H9 (cell line): ENCODE results near the gene SDK1. TPM values are rescaled to one million over a fixed set of nuclear protein-coding genes. Genes with fewer than 3 reads are reported as not detected.

Experiments
- DNase-seq: peaks from one replicate; pipeline ENCODE4 v3.0.0-alpha.2; 2017
- H2AFZ ChIP-seq: one replicate; pipeline ENCODE4 v1.6.1; 2013; ENCODE audit warnings: mild to moderate bottlenecking, low read length, control low read depth, moderate library complexity
- H2AK5ac ChIP-seq: 2 replicates; pipeline ENCODE4 v1.6.1; 2013; ENCODE audit warnings: low read length, control low read depth, mixed read lengths; ENCODE audit not compliant: insufficient read length
- H2BK120ac ChIP-seq: one replicate; pipeline ENCODE4 v1.6.1; 2013; ENCODE audit warnings: low read depth, mild to moderate bottlenecking, low read length, control low read depth, inconsistent platforms; ENCODE audit not compliant: poor library complexity, severe bottlenecking
- H2BK12ac ChIP-seq: 2 replicates; pipeline ENCODE4 v1.6.1; 2013; ENCODE audit warnings: low read length, control low read depth, mixed read lengths, low read depth; ENCODE audit not compliant: insufficient read length
- H2BK15ac ChIP-seq: 2 replicates; pipeline ENCODE4 v1.6.1; 2013; ENCODE audit warnings: low read depth, low read length, control low read depth
- H2BK20ac ChIP-seq: one replicate; pipeline ENCODE4 v1.6.1; 2013; ENCODE audit warnings: low read depth, mild to moderate bottlenecking, low read length, control low read depth, inconsistent platforms; ENCODE audit not compliant: poor library complexity, severe bottlenecking
- H2BK5ac ChIP-seq: 2 replicates; pipeline ENCODE4 v1.6.1; 2013; ENCODE audit warnings: low read length, control low read depth, mixed read lengths; ENCODE audit not compliant: insufficient read length
- H3K14ac ChIP-seq: 2 replicates; pipeline ENCODE4 v1.6.1; 2013; ENCODE audit warnings: low read length, control low read depth; ENCODE audit not compliant: insufficient read depth
- H3K18ac ChIP-seq: 2 replicates; pipeline ENCODE4 v1.6.1; 2013; ENCODE audit warnings: low read depth, mild to moderate bottlenecking, mixed read lengths, low read length, control low read depth; ENCODE audit not compliant: insufficient read length
- H3K23ac ChIP-seq: 2 replicates; pipeline ENCODE4 v1.6.1; 2013; ENCODE audit warnings: low read length, control low read depth, mixed read lengths, low read depth; ENCODE audit not compliant: insufficient read length
- H3K23me2 ChIP-seq: 2 replicates; pipeline ENCODE4 v1.6.1; 2013; ENCODE audit warnings: low read depth, mild to moderate bottlenecking, mixed read lengths, low read length, control low read depth; ENCODE audit not compliant: insufficient read length, poor library complexity, severe bottlenecking
- H3K27ac ChIP-seq: 2 replicates; pipeline ENCODE4 v1.5.1; 2013; ENCODE audit warnings: low read length, control low read depth, mixed read lengths, low read depth; ENCODE audit not compliant: insufficient read length
- H3K27me3 ChIP-seq: 2 replicates; pipeline ENCODE4 v1.6.1; 2013; ENCODE audit warnings: low read length, control low read depth, inconsistent platforms; ENCODE audit not compliant: insufficient read depth
- H3K4ac ChIP-seq: 2 replicates; pipeline ENCODE4 v1.6.1; 2013; ENCODE audit warnings: low read depth, mild to moderate bottlenecking, control low read depth, inconsistent platforms, low read length, moderate library complexity
- H3K4me1 ChIP-seq: 2 replicates; pipeline ENCODE4 v1.6.1; 2013; ENCODE audit warnings: low read length, control low read depth, inconsistent platforms; ENCODE audit not compliant: insufficient read depth
- H3K4me2 ChIP-seq: 2 replicates; pipeline ENCODE4 v1.6.1; 2013; ENCODE audit warnings: low read length, control low read depth, mixed read lengths; ENCODE audit not compliant: insufficient read length, insufficient read depth
- H3K56ac ChIP-seq: 2 replicates; pipeline ENCODE4 v1.6.1; 2013; ENCODE audit warnings: low read depth, mild to moderate bottlenecking, mixed read lengths, low read length, control low read depth; ENCODE audit not compliant: insufficient read length
- H3K79me1 ChIP-seq: 2 replicates; pipeline ENCODE4 v1.6.1; 2013; ENCODE audit warnings: low read depth, mild to moderate bottlenecking, moderate library complexity, low read length, control low read depth, inconsistent platforms; ENCODE audit not compliant: insufficient read depth, poor library complexity, severe bottlenecking
- H3K79me2 ChIP-seq: 2 replicates; pipeline ENCODE4 v1.6.1; 2013; ENCODE audit warnings: low read length, control low read depth, inconsistent platforms; ENCODE audit not compliant: insufficient read depth
- H3K9ac ChIP-seq: 2 replicates; pipeline ENCODE4 v1.6.1; 2013; ENCODE audit warnings: low read length, control low read depth, mixed read lengths; ENCODE audit not compliant: insufficient read length; ENCODE audit errors: extremely low read depth
- H3K9me3 ChIP-seq: one replicate; pipeline ENCODE4 v1.6.1; 2013; ENCODE audit warnings: low read depth, low read length, inconsistent platforms; ENCODE audit not compliant: control insufficient read depth
- H3T11ph ChIP-seq: one replicate; pipeline ENCODE4 v1.6.1; 2013; ENCODE audit warnings: mild to moderate bottlenecking, low read length, control low read depth, inconsistent platforms
- H4K20me1 ChIP-seq: one replicate; pipeline ENCODE4 v1.6.1; 2013; ENCODE audit not compliant: control insufficient read depth, insufficient read length, insufficient read depth
- H4K5ac ChIP-seq: 2 replicates; pipeline ENCODE4 v1.6.1; 2013; ENCODE audit warnings: low read depth, mild to moderate bottlenecking, mixed read lengths, low read length, control low read depth; ENCODE audit not compliant: insufficient read length
- H4K8ac ChIP-seq: replicated peaks from 2 replicates; pipeline ENCODE4 v1.6.1; 2013; ENCODE audit warnings: low read length, control low read depth, mixed read lengths, low read depth; ENCODE audit not compliant: insufficient read length
- H4K91ac ChIP-seq: 2 replicates; pipeline ENCODE4 v1.6.1; 2013; ENCODE audit warnings: low read depth, mild to moderate bottlenecking, moderate library complexity, mixed read lengths, low read length, control low read depth; ENCODE audit not compliant: insufficient read length
- H3K27ac Mint-ChIP-seq, 3 experiments: 2 replicates in 2 of 3; 3 replicates in 1 of 3; pipeline ENCODE4 v1.8.0; 2020 to 2021; ENCODE audit warnings: mixed read lengths in 3 of 3, mild to moderate bottlenecking in 1 of 3, moderate library complexity in 1 of 3
- H3K27me3 Mint-ChIP-seq: 2 replicates; pipeline ENCODE4 v1.8.0; 2021; ENCODE audit warnings: low read depth, mild to moderate bottlenecking, moderate library complexity, mixed read lengths
- H3K36me3 Mint-ChIP-seq, 3 experiments: 2 replicates in 2 of 3; 3 replicates in 1 of 3; pipeline ENCODE4 v1.8.0; 2020 to 2021; ENCODE audit warnings: low read depth in 3 of 3, mixed read lengths in 3 of 3; ENCODE audit not compliant: insufficient read depth in 1 of 3
- H3K4me1 Mint-ChIP-seq, 2 experiments: 2 replicates each; pipeline ENCODE4 v1.8.0; 2020; ENCODE audit warnings: mixed read lengths in 2 of 2
- H3K4me3 Mint-ChIP-seq, 2 experiments: 2 replicates in 1 of 2; 3 replicates in 1 of 2; pipeline ENCODE4 v1.8.0; 2020 to 2021; ENCODE audit warnings: mild to moderate bottlenecking in 2 of 2, mixed read lengths in 2 of 2, moderate library complexity in 1 of 2
- H3K9me3 Mint-ChIP-seq, 2 experiments: 2 replicates in 1 of 2; 3 replicates in 1 of 2; pipeline ENCODE4 v1.8.0; 2020; ENCODE audit warnings: mild to moderate bottlenecking in 2 of 2, mixed read lengths in 2 of 2, moderate library complexity in 1 of 2
- WGBS: extraction: QIAGEN DNeasy Blood & Tissue Kit; methylation state at CpG from one replicate; pipeline ENCODE4 v1.1.7; 2013; ENCODE audit warnings: missing lambda C conversion rate, low lambda C conversion rate, mixed read lengths; ENCODE audit not compliant: insufficient read length; ENCODE audit errors: extremely low coverage; 5-methylcytosine and 5-hydroxymethylcytosine counted together
- total RNA-seq: library from RNA; stranded (reverse); gene quantifications from 2 replicates; pipeline ENCODE4 v1.2.1, GENCODE V29; 2021
- TF ChIP-seq, protein P1 (sequence below): fragments of 200-600 bp; sonication (generic); conservative IDR thresholded peaks from 3 replicates; pipeline ENCODE4 v1.8.0; 2021; ENCODE audit warnings: antibody characterized with exemption, mild to moderate bottlenecking

Gene SDK1
- total RNA-seq, 1 experiment from 2014 or later = 8.7 TPM

DNA sequence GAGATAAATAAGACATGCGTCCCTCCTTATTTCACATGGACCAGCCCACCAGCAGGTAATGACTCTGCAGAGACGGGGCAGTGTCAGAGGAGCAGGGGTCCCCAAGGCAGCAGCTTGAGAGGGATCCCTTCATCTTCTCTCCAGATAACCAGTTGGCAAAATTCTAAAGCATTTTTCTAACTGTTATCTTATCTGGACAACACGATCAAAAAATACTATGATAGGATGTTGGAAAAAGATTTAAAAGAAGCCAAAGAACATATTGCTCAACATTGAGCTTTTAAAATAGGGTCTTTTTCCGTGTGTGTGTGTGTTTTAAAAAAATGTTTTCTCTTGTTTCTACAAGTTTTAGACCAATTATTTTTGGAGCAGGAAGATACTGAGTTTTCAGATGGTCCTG, 641.2 kb downstream of the SDK1 start:
- WGBS = no CpG with 5 or more reads among the region's 4 CpGs
- H3K18ac ChIP-seq = no peak overlapping the region
- H3K9me3 ChIP-seq = no peaks in the 10 kb centered on the region
- no peak overlapping the region for H4K5ac ChIP-seq
- H3K4me1 ChIP-seq = peaks cover 2% of the 10 kb centered on the region; the same call in 1 of the 2 replicates
- H3K27ac Mint-ChIP-seq = no peak overlapping the region
- no peaks in the 10 kb centered on the region for H4K20me1 ChIP-seq
- no peaks in the 10 kb centered on the region for H3K79me2 ChIP-seq
- no peak overlapping the region for H3K4me2 ChIP-seq
- no peak overlapping the region for H3K4ac ChIP-seq
- H3K14ac ChIP-seq = no peak overlapping the region
- H2BK5ac ChIP-seq = no peak overlapping the region
- no peak overlapping the region for H3K9ac ChIP-seq
- no peak overlapping the region for H4K91ac ChIP-seq
- H2BK120ac ChIP-seq = no peak overlapping the region
- no peak overlapping the region for H4K8ac ChIP-seq
- H3K56ac ChIP-seq = no peak overlapping the region
- H3K36me3 Mint-ChIP-seq = peaks cover 0 to 8% (median 2%) of the 10 kb centered on the region in 3 experiments; a peak in 5 of 7 replicates
- no peak overlapping the region for H2AFZ ChIP-seq
- TF ChIP-seq, protein P1, sequence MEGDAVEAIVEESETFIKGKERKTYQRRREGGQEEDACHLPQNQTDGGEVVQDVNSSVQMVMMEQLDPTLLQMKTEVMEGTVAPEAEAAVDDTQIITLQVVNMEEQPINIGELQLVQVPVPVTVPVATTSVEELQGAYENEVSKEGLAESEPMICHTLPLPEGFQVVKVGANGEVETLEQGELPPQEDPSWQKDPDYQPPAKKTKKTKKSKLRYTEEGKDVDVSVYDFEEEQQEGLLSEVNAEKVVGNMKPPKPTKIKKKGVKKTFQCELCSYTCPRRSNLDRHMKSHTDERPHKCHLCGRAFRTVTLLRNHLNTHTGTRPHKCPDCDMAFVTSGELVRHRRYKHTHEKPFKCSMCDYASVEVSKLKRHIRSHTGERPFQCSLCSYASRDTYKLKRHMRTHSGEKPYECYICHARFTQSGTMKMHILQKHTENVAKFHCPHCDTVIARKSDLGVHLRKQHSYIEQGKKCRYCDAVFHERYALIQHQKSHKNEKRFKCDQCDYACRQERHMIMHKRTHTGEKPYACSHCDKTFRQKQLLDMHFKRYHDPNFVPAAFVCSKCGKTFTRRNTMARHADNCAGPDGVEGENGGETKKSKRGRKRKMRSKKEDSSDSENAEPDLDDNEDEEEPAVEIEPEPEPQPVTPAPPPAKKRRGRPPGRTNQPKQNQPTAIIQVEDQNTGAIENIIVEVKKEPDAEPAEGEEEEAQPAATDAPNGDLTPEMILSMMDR = no peak
- H3K23ac ChIP-seq = no peak overlapping the region
- H2BK12ac ChIP-seq = no peak overlapping the region
- H2BK20ac ChIP-seq = no peak overlapping the region
- H3K79me1 ChIP-seq = no peaks in the 10 kb centered on the region
- H3K27me3 Mint-ChIP-seq = peaks cover 2% of the 10 kb centered on the region
- no peaks in the 10 kb centered on the region for H3K27me3 ChIP-seq
- no peak overlapping the region for H2AK5ac ChIP-seq
- no peak overlapping the region for H3K4me3 Mint-ChIP-seq
- no peak overlapping the region for H3K27ac ChIP-seq
- no peak overlapping the region for H2BK15ac ChIP-seq
- no peak overlapping the region for H3T11ph ChIP-seq
- DNase-seq = no peak
- no peaks in the 10 kb centered on the region for H3K23me2 ChIP-seq
- peaks cover 3 to 12% of the 10 kb centered on the region in 2 experiments; a peak in 3 of 5 replicates for H3K9me3 Mint-ChIP-seq
- H3K4me1 Mint-ChIP-seq = peaks cover 15 to 20% of the 10 kb centered on the region in 2 experiments
